Transverse colon (tissue), 4 donors: ENCODE data around the gene AEBP2. TPM values are rescaled to one million over a fixed set of nuclear protein-coding genes. Genes with fewer than 3 reads are reported as not detected.

ENCODE experiments used
- DNase-seq: peaks from one replicate; pipeline ENCODE4 v3.0.0-alpha.2; 2019
- H3K27ac ChIP-seq, 4 donors: fragments of 200-600 bp; sonication (generic); 2 replicates each; pipeline ENCODE4 v1.5.1; 2016 to 2018; ENCODE audit warnings: inconsistent platforms in 4 of 4
- H3K27me3 ChIP-seq: fragments of 200-600 bp; sonication (generic); 2 replicates; pipeline ENCODE4 v1.5.1; 2017; ENCODE audit warnings: inconsistent platforms
- H3K36me3 ChIP-seq, 4 donors: fragments of 200-600 bp; sonication (generic); 2 replicates each; pipeline ENCODE4 v1.5.1; 2017 to 2019; ENCODE audit warnings: inconsistent platforms in 4 of 4
- H3K4me1 ChIP-seq, 4 donors: fragments of 200-600 bp; sonication (generic); 2 replicates each; pipeline ENCODE4 v1.5.1; 2017 to 2020; ENCODE audit warnings: inconsistent platforms in 4 of 4
- H3K4me3 ChIP-seq, 4 donors: fragments of 200-600 bp; sonication (generic); 1 replicate in 1 of 4; 2 replicates in 3 of 4; pipeline versions ENCODE4 v1.5.1 to v1.6.1; 2017 to 2019; ENCODE audit warnings: inconsistent platforms in 4 of 4
- H3K9me3 ChIP-seq, 2 donors: fragments of 200-600 bp; sonication (generic); 2 replicates each; pipeline ENCODE4 v1.5.1; 2017 to 2019; ENCODE audit warnings: inconsistent platforms in 2 of 2
- CTCF ChIP-seq, 5 experiments: fragments of 200-600 bp in 3 of 5; fragments of 450-650 bp in 2 of 5; sonication (generic) in 3 of 5; IDR thresholded peaks; 1 replicate in 2 of 5; 2 replicates in 3 of 5; pipeline ENCODE4 v1.5.1; 2016 to 2017; ENCODE audit warnings: antibody characterized with exemption in 5 of 5, inconsistent platforms in 3 of 5, mild to moderate bottlenecking in 2 of 5, moderate library complexity in 1 of 5
- EP300 ChIP-seq: sonication (generic); formaldehyde crosslinking; IDR thresholded peaks from one replicate; pipeline ENCODE4 v1.6.1; 2017; ENCODE audit warnings: antibody characterized with exemption, low read depth
- POLR2A ChIP-seq: fragments of 450-650 bp; IDR thresholded peaks from one replicate; pipeline ENCODE4 v1.6.1; 2016; ENCODE audit warnings: antibody characterized with exemption, mild to moderate bottlenecking, moderate library complexity
- POLR2AphosphoS5 ChIP-seq, 3 donors: sonication (generic); formaldehyde crosslinking; IDR thresholded peaks; one replicate each; pipeline ENCODE4 v1.6.1; 2016; ENCODE audit warnings: antibody characterized with exemption in 3 of 3
- WGBS, 2 donors: methylation state at CpG; one replicate each; pipeline ENCODE4 v1.1.5; 2018; ENCODE audit warnings: low coverage in 1 of 2; 5-methylcytosine and 5-hydroxymethylcytosine counted together
- in situ Hi-C, 4 donors: fragments of 200-750 bp; cut with MboI; loops; one replicate each; pipeline versions ENCODE4 v1.15.0 to v1.15.1; 2017; ENCODE audit warnings: low sequenced_read_pairs in 3 of 4, low pct_ligation_motif_present in 1 of 4, low pct_unique_long_range_greater_than_20kb in 1 of 4
- intact Hi-C: fragments of 100-400 bp; cut with DNase I; formaldehyde crosslinking; loops from one replicate; pipeline ENCODE4 v1.15.1; 2023; ENCODE audit warnings: low total_unique reads
- total RNA-seq, 4 donors: library from RNA; depleted of rRNA; stranded (reverse); fragments of >200 nt; gene quantifications; one replicate each; pipeline ENCODE4 v1.1.0, GENCODE V29; 2016

AEBP2 gene
- total RNA-seq, 4 donors from 2014 or later: 12.5 to 37.3 (median 32.2) TPM

GRCh38 chr12:19506497-19506896 is 67.2 kb downstream of the AEBP2 start:
- in situ Hi-C loops (no loop called here), intact Hi-C loops (no loop called here)
- H3K4me1 ChIP-seq: no peaks in the 10 kb centered on the region
- H3K27me3 ChIP-seq: no peaks in the 10 kb centered on the region
- H3K4me3 ChIP-seq: no peak overlapping the region
- no peak for TF ChIP-seq EP300
- no peak for TF ChIP-seq CTCF (IDR thresholded peaks at IDR 0.05)
- peaks cover 0 to 5% (median 0%) of the 10 kb centered on the region in 4 donors for H3K36me3 ChIP-seq
- no peak for DNase-seq
- no peak overlapping the region for H3K27ac ChIP-seq
- H3K9me3 ChIP-seq: no peaks in the 10 kb centered on the region

- in situ Hi-C loops (no loop called here), intact Hi-C loops (no loop called here)
- TF ChIP-seq CTCF (IDR thresholded peaks at IDR 0.05) (no peak), POLR2A (no peak), POLR2AphosphoS5 (IDR thresholded peaks at IDR 0.05) (no peak), EP300 (no peak)
Observed at GRCh38 chr12:19507823-19508222, 68.5 kb downstream of the AEBP2 start.

GRCh38 chr12:19510461-19510860 is 71.2 kb downstream of the AEBP2 start:
- 85 to 96% methylated on average over 4 of the region's 4 CpGs for WGBS, 2 donors
- intact Hi-C loops (no loop called here), in situ Hi-C loops (no loop called here)
- Histone ChIP-seq H3K4me1 (no peaks in the 10 kb centered on the region), H3K9me3 (no peaks in the 10 kb centered on the region), H3K4me3 (no peak overlapping the region), H3K27me3 (no peaks in the 10 kb centered on the region), H3K36me3 (peaks cover 0 to 6% (median 3%) of the 10 kb centered on the region in 4 donors), H3K27ac (no peak overlapping the region)
- TF ChIP-seq POLR2AphosphoS5 (IDR thresholded peaks at IDR 0.05) (no peak), EP300 (no peak), CTCF (IDR thresholded peaks at IDR 0.05) (no peak), POLR2A (no peak)
- no peak for DNase-seq

More at GRCh38 chr12:19507823-19508222, 68.5 kb downstream of the AEBP2 start:
- no peak overlapping the region for H3K27ac ChIP-seq
- no peaks in the 10 kb centered on the region for H3K27me3 ChIP-seq
- no peaks in the 10 kb centered on the region for H3K4me1 ChIP-seq
- no peaks in the 10 kb centered on the region for H3K36me3 ChIP-seq
- no peaks in the 10 kb centered on the region for H3K9me3 ChIP-seq
- 75 to 86% methylated on average over 1 of the region's 1 CpG for WGBS, 2 donors
- DNase-seq: no peak
- H3K4me3 ChIP-seq: no peak overlapping the region

GRCh38 chr12:19515179-19515578 is 75.9 kb downstream of the AEBP2 start:
- in situ Hi-C loops (no loop called here), intact Hi-C loops (no loop called here)
- no peak for TF ChIP-seq POLR2AphosphoS5 (IDR thresholded peaks at IDR 0.05)
- no peak for TF ChIP-seq POLR2A
- no peak for TF ChIP-seq EP300
- TF ChIP-seq CTCF (IDR thresholded peaks at IDR 0.05): no peak
- Histone ChIP-seq H3K4me1 (no peaks in the 10 kb centered on the region), H3K4me3 (no peak overlapping the region), H3K27ac (no peak overlapping the region), H3K27me3 (no peaks in the 10 kb centered on the region), H3K9me3 (no peaks in the 10 kb centered on the region), H3K36me3 (peaks cover 0 to 10% (median 3%) of the 10 kb centered on the region in 4 donors)
- no peak for DNase-seq
- WGBS, 2 donors: 91 to 97% methylated on average over 5 of the region's 5 CpGs
